B cell (primary cell): ENCODE data around the gene SMG7. TPM values are rescaled to one million over a fixed set of nuclear protein-coding genes. Genes with fewer than 3 reads are reported as not detected.
A peak's percentile ranks its signal among the peaks of the same experiment; 100 is the strongest.

ENCODE experiments used
- ATAC-seq: fragments of 200-7000 bp; cut with Tn5 transposase; one replicate; pipeline ENCODE4 v1.10.0; 2021; ENCODE audit warnings: low read depth, mild to moderate bottlenecking, moderate number of reproducible peaks, moderate library complexity
- CTCF ChIA-PET: fragments of 350-600 bp; sonication (Branson Sonifier 250); formaldehyde crosslinking; loops from one replicate; lab custom pipeline; 2021; ENCODE audit warnings: antibody characterized with exemption, inconsistent platforms; lab: Charles Lee
- POLR2A ChIA-PET: fragments of 350-600 bp; sonication (Branson Sonifier 250); formaldehyde crosslinking; loops from one replicate; lab custom pipeline; 2021; ENCODE audit warnings: antibody characterized with exemption; lab: Charles Lee
- DNase-seq: peaks from one replicate; pipeline ENCODE4 v3.0.0; 2013
- H2AFZ ChIP-seq: 2 replicates; pipeline ENCODE4 v1.6.1; 2012; ENCODE audit warnings: mild to moderate bottlenecking, low read depth, low read length; ENCODE audit not compliant: insufficient read depth, poor library complexity, severe bottlenecking
- H3K27ac ChIP-seq, 2 donors: 1 replicate in 1 of 2; 2 replicates in 1 of 2; pipeline ENCODE4 v1.5.1; 2012 to 2013; ENCODE audit warnings: low read length in 2 of 2, mild to moderate bottlenecking in 2 of 2, moderate library complexity in 1 of 2
- H3K27me3 ChIP-seq, 4 experiments: fragments of 200-600 bp in 1 of 4; sonication (generic) in 1 of 4; replicated peaks in 1 of 4; 1 replicate in 2 of 4; 2 replicates in 2 of 4; pipeline versions ENCODE4 v1.6.1 to v1.7.0; 2013 to 2016; ENCODE audit warnings: low read length in 3 of 4, mild to moderate bottlenecking in 2 of 4, mixed read lengths in 1 of 4, moderate library complexity in 1 of 4; ENCODE audit not compliant: insufficient read depth in 4 of 4, control insufficient read depth in 3 of 4; ENCODE audit errors: control extremely low read depth in 1 of 4
- H3K36me3 ChIP-seq, 2 experiments: replicated peaks in 1 of 2; 1 replicate in 1 of 2; 2 replicates in 1 of 2; pipeline versions ENCODE4 v1.6.1 to v1.7.1; 2013; ENCODE audit warnings: low read length in 1 of 2; ENCODE audit not compliant: insufficient read depth in 2 of 2, control insufficient read depth in 1 of 2; ENCODE audit errors: control extremely low read depth in 1 of 2, extremely low read depth in 1 of 2
- H3K4me1 ChIP-seq, 2 donors: fragments of 200-600 bp in 1 of 2; sonication (generic) in 1 of 2; 1 replicate in 1 of 2; 2 replicates in 1 of 2; pipeline versions ENCODE4 v1.5.1 to v1.6.1; 2013 to 2017; ENCODE audit warnings: low read length in 2 of 2; ENCODE audit not compliant: control insufficient read depth in 2 of 2, insufficient read depth in 2 of 2
- H3K4me2 ChIP-seq: replicated peaks from 2 replicates; pipeline ENCODE3; 2012; ENCODE audit warnings: mild to moderate bottlenecking, low read depth, low read length; ENCODE audit not compliant: poor library complexity, severe bottlenecking
- H3K4me3 ChIP-seq, 5 experiments: fragments of 200-600 bp in 1 of 5; sonication (generic) in 1 of 5; 1 replicate in 3 of 5; 2 replicates in 2 of 5; pipeline versions ENCODE4 v1.5.1 to v1.7.0; 2011 to 2016; ENCODE audit warnings: low read length in 4 of 5, mild to moderate bottlenecking in 4 of 5, low read depth in 2 of 5, control low read depth in 1 of 5, moderate library complexity in 1 of 5; ENCODE audit not compliant: insufficient read depth in 1 of 5; ENCODE audit errors: control extremely low read depth in 1 of 5, extremely low read depth in 1 of 5
- H3K79me2 ChIP-seq: fragments of 200-600 bp; sonication (generic); one replicate; pipeline ENCODE4 v1.6.0; 2016; ENCODE audit warnings: low read length; ENCODE audit not compliant: control insufficient read depth, insufficient read depth
- H3K9ac ChIP-seq: fragments of 200-600 bp; sonication (generic); 2 replicates; pipeline ENCODE4 v1.6.1; 2017; ENCODE audit warnings: mild to moderate bottlenecking, low read length, moderate library complexity
- H3K9me3 ChIP-seq, 3 donors: one replicate each; pipeline versions ENCODE4 v1.6.1 to v1.7.1; 2013; ENCODE audit warnings: low read length in 2 of 3; ENCODE audit not compliant: control insufficient read depth in 2 of 3, insufficient read depth in 1 of 3; ENCODE audit errors: control extremely low read depth in 1 of 3
- H4K20me1 ChIP-seq: 2 replicates; pipeline ENCODE4 v1.6.0; 2012; ENCODE audit warnings: mild to moderate bottlenecking, low read length; ENCODE audit not compliant: insufficient read depth, control insufficient read depth, poor library complexity, severe bottlenecking
- H3K27ac Mint-ChIP-seq: one replicate; pipeline ENCODE4 v1.8.0; 2021; ENCODE audit warnings: mixed read lengths
- H3K27me3 Mint-ChIP-seq: one replicate; pipeline ENCODE4 v1.8.0; 2021; ENCODE audit warnings: mixed read lengths
- H3K4me1 Mint-ChIP-seq: one replicate; pipeline ENCODE4 v1.8.0; 2021; ENCODE audit warnings: mixed read lengths
- H3K4me3 Mint-ChIP-seq: one replicate; pipeline ENCODE4 v1.8.0; 2021; ENCODE audit warnings: mixed read lengths
- H3K9me3 Mint-ChIP-seq: one replicate; pipeline ENCODE4 v1.8.0; 2022; ENCODE audit warnings: mixed read lengths; ENCODE audit not compliant: insufficient read depth
- CTCF ChIP-seq: fragments of 200-600 bp; IDR thresholded peaks from one replicate; pipeline ENCODE4 v1.8.0; 2022; ENCODE audit warnings: antibody characterized with exemption, mild to moderate bottlenecking
- EZH2 ChIP-seq: IDR thresholded peaks from 2 replicates; pipeline ENCODE4 v1.6.1; 2012; ENCODE audit warnings: borderline replicate concordance, low read depth, mild to moderate bottlenecking, moderate library complexity, low read length; ENCODE audit not compliant: insufficient read depth, poor library complexity, severe bottlenecking
- WGBS: methylation state at CpG from one replicate; pipeline ENCODE4 v1.1.5; 2013; ENCODE audit warnings: missing lambda C conversion rate; ENCODE audit not compliant: insufficient coverage; 5-methylcytosine and 5-hydroxymethylcytosine counted together
- intact Hi-C: fragments of 100-400 bp; cut with micrococcal nuclease; formaldehyde crosslinking; loops from one replicate; pipeline ENCODE4 v1.10.0; 2022
- polyA plus RNA-seq: library from polyadenylated mRNA; depleted of rRNA; stranded (reverse); fragments of >200 nt; gene quantifications from 2 replicates; pipeline ENCODE4 v1.2.3, GENCODE V29; 2012
- total RNA-seq, 2 donors: library from RNA; stranded (reverse); fragments of 120-200 nt in 1 of 2; gene quantifications; 1 replicate in 1 of 2; 2 replicates in 1 of 2; pipeline versions ENCODE4 v1.2.3 to v1.2.4, GENCODE V29; 2013 to 2022

SMG7 gene
- total and polyA plus RNA-seq, 2 donors (not counting 1 experiment from before 2014, with no cell fraction given) = 20.8 to 73.3 TPM

GRCh38 chr1:183592733-183593132 is 120.4 kb downstream of the SMG7 start:
- POLR2A ChIA-PET = interaction anchor here (1.2 kb wide), 1 partner anchor 14 kb away, joined by 4 read pairs; no protein-coding TSS in a partner anchor
- Histone ChIP-seq H2AFZ (no peak overlapping the region), H3K4me2 (peak overlapping the region; percentile 42), H3K4me1 (peaks cover 61 to 64% of the 10 kb centered on the region in 2 donors), H3K27me3 (no peaks in the 10 kb centered on the region), H3K4me3 (peak overlapping the region in 1 of 5 experiments; percentile 4), H4K20me1 (no peaks in the 10 kb centered on the region), H3K79me2 (peaks cover 4% of the 10 kb centered on the region), H3K9me3 (no peaks in the 10 kb centered on the region), H3K27ac (peak overlapping the region; percentile 60 to 67), H3K36me3 (no peaks in the 10 kb centered on the region), H3K9ac (no peak overlapping the region)
- H3K27ac Mint-ChIP-seq = peak overlapping the region; percentile 87
- TF ChIP-seq CTCF (no peak), EZH2 (no peak)
- H3K27me3 Mint-ChIP-seq = no peaks in the 10 kb centered on the region
- ATAC-seq (no peak), DNase-seq (peak; percentile 63)
- intact Hi-C loops = loop anchor here (5.0 kb wide), 2 partner anchors 320 to 1725 kb away; partner anchors contain the start of gene IVNS1ABP
- peaks cover 60% of the 10 kb centered on the region for H3K4me1 Mint-ChIP-seq
- H3K9me3 Mint-ChIP-seq = peaks cover 2% of the 10 kb centered on the region
- CTCF ChIA-PET = interaction anchor here (1.0 to 1.2 kb wide), 4 partner anchors 13 to 41 kb away, joined by 3 to 4 read pairs (median 3); no protein-coding TSS in a partner anchor
- 48% methylated on average over 7 of the region's 7 CpGs for WGBS
- H3K4me3 Mint-ChIP-seq = peak overlapping the region; percentile 66

GRCh38 chr1:183593356-183593755 is 121.1 kb downstream of the SMG7 start:
- Histone ChIP-seq H3K4me1 (peaks cover 59 to 62% of the 10 kb centered on the region in 2 donors), H3K27ac (peak overlapping the region; percentile 60 to 67), H3K79me2 (no peaks in the 10 kb centered on the region), H3K4me3 (no peak overlapping the region), H3K9ac (no peak overlapping the region), H4K20me1 (no peaks in the 10 kb centered on the region), H2AFZ (no peak overlapping the region), H3K4me2 (peak overlapping the region; percentile 42), H3K9me3 (no peaks in the 10 kb centered on the region), H3K27me3 (no peaks in the 10 kb centered on the region), H3K36me3 (no peaks in the 10 kb centered on the region)
- peaks cover 2% of the 10 kb centered on the region for H3K9me3 Mint-ChIP-seq
- no peaks in the 10 kb centered on the region for H3K27me3 Mint-ChIP-seq
- ATAC-seq = peak; percentile 48
- DNase-seq = peak; percentile 75
- peak overlapping the region; percentile 66 for H3K4me3 Mint-ChIP-seq
- 33% methylated on average over 2 of the region's 3 CpGs for WGBS
- peaks cover 59% of the 10 kb centered on the region for H3K4me1 Mint-ChIP-seq
- H3K27ac Mint-ChIP-seq = peak overlapping the region; percentile 87
- ChIA-PET POLR2A (interaction anchor here (1.2 kb wide), 1 partner anchor 14 kb away, joined by 4 read pairs; no protein-coding TSS in a partner anchor), CTCF (interaction anchor here (1.0 to 1.2 kb wide), 4 partner anchors 13 to 40 kb away, joined by 3 to 4 read pairs (median 3); no protein-coding TSS in a partner anchor)
- TF ChIP-seq EZH2 = no peak
- TF ChIP-seq CTCF = no peak
- intact Hi-C loops = loop anchor here (5.0 kb wide), 2 partner anchors 319 to 1724 kb away; partner anchors contain the start of gene IVNS1ABP
